Astrocyte of the spinal cord (primary cell): ENCODE data around the gene ARHGEF11.

Source experiments
- DNase-seq: peaks from one replicate; pipeline ENCODE4 v3.0.0; 2011; ENCODE audit warnings: low read depth, low spot score
- H3K4me3 ChIP-seq: 2 replicates; pipeline ENCODE4 v1.5.1; 2011; ENCODE audit warnings: low read depth, mild to moderate bottlenecking, low read length, moderate library complexity
- in situ Hi-C: cut with HindIII; loops from 2 replicates; pipeline ENCODE4 v1.10.0; 2017; ENCODE audit warnings: low sequenced_read_pairs
- TF ChIP-seq, protein P1 (sequence below): IDR thresholded peaks from 2 replicates; pipeline ENCODE4 v1.5.1; 2012; ENCODE audit warnings: low read depth, mild to moderate bottlenecking, low read length, inconsistent platforms

The ARHGEF11 gene

DNA sequence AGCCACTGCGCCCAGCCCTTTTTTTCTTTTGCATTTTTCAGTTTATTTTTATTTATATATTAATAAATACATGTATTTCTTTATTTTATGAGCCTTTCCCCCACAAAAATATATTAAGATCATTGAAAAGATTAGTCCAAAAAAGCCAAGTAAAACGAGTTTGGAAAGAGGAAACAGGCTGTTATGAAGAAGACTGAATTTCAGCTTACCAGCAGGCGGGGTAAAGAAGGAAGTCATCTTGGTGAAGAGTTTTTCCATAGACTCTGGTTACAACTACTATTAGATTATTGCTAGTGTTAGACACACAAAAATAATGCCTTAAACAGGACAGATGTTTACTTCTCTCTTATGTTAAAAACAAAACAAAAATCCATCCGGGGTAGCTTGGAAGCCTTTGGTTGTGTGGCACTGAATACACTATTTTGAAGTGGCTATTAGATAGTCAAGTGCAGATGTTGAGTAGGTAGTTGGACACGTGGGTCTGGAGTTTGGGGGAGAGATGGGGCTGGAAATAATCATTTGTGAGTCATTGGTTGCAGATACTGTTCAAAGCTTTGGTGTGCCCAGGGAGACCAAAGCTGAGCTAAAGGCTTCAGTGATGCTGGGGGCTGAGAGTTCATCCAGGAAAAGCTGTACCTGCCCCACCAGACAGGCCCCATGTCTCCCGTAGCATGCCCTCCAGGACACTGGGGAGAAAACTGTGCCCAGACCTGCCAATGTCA is 133.8 kb downstream of the ARHGEF11 start:
- H3K4me3 ChIP-seq = no peak overlapping the region
- TF ChIP-seq, protein P1, sequence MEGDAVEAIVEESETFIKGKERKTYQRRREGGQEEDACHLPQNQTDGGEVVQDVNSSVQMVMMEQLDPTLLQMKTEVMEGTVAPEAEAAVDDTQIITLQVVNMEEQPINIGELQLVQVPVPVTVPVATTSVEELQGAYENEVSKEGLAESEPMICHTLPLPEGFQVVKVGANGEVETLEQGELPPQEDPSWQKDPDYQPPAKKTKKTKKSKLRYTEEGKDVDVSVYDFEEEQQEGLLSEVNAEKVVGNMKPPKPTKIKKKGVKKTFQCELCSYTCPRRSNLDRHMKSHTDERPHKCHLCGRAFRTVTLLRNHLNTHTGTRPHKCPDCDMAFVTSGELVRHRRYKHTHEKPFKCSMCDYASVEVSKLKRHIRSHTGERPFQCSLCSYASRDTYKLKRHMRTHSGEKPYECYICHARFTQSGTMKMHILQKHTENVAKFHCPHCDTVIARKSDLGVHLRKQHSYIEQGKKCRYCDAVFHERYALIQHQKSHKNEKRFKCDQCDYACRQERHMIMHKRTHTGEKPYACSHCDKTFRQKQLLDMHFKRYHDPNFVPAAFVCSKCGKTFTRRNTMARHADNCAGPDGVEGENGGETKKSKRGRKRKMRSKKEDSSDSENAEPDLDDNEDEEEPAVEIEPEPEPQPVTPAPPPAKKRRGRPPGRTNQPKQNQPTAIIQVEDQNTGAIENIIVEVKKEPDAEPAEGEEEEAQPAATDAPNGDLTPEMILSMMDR = no peak
- in situ Hi-C loops = no loop called here
- no peak for DNase-seq

- DNase-seq = no peak
- TF ChIP-seq, protein P1 = peak; percentile 81
- no peak overlapping the region for H3K4me3 ChIP-seq
- in situ Hi-C loops = no loop called here
Measured at GRCh38 chr1:156910309-156910782, 135.2 kb downstream of the ARHGEF11 start.

GRCh38 chr1:156909671-156910070 is 135.9 kb downstream of the ARHGEF11 start:
- DNase-seq = no peak
- in situ Hi-C loops = no loop called here
- TF ChIP-seq, protein P1 = no peak
- no peak overlapping the region for H3K4me3 ChIP-seq

DNA sequence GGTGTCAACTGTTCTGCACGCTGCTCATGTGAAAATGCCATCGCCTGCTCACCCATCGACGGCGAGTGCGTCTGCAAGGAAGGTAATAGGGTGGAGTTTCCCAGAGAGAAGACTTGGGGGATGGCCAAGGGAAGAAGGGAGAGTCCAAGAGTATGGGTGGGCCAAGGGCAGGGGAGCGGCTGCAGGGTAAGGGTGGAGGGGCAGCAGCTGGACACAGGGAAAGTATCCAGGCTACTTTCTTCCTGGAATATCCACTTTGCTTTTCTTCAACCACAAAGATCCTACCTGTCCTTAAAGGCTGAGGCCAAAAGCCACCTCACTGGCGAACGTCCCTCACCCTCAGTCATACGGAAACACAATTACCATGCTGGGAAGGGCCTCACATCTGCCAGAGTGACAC is 136.6 kb downstream of the ARHGEF11 start:
- DNase-seq = no peak
- no peak overlapping the region for H3K4me3 ChIP-seq
- TF ChIP-seq, protein P1 = no peak
- in situ Hi-C loops = no loop called here

DNA sequence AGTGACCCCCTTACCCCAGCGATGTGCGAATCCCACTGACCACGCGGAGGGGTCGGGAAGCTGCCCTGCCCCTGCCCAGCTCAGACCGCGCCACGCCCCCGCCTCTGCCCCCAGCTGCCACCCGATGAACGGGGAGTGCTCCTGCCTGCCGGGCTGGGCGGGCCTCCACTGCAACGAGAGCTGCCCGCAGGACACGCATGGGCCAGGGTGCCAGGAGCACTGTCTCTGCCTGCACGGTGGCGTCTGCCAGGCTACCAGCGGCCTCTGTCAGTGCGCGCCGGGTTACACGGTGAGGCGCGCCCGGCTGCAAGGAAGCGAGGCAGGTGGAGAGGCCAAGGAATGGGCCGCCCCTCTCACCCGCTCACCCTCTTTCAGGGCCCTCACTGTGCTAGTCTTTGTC is 137.0 kb downstream of the ARHGEF11 start:
- in situ Hi-C loops = no loop called here
- no peak for DNase-seq
- TF ChIP-seq, protein P1 = no peak
- H3K4me3 ChIP-seq = no peak overlapping the region

- in situ Hi-C loops = no loop called here
- no peak for DNase-seq
- TF ChIP-seq, protein P1 = no peak
- H3K4me3 ChIP-seq = no peak overlapping the region
Measured at GRCh38 chr1:156906206-156906906, 139.2 kb downstream of the ARHGEF11 start.
